ENCODE results near the gene RSAD2. TPM values are rescaled to one million over a fixed set of nuclear protein-coding genes. Genes with fewer than 3 reads are reported as not detected.

The RSAD2 gene
- total and polyA plus RNA-seq, 2 experiments from 2014 or later = 1.1 to 1.3 TPM

- Histone ChIP-seq H3K9me2 (replicated peaks; ENCODE audit: insufficient read depth) (no peaks in the 10 kb centered on the region), H3K79me2 (no peaks in the 10 kb centered on the region), H3K27ac (no peak overlapping the region), H3K4me3 (no peak overlapping the region), H3K27me3 (peaks cover 3% of the 10 kb centered on the region), H3K4me1 (ENCODE audit: insufficient read depth) (no peaks in the 10 kb centered on the region), H2AFZ (no peak overlapping the region), H3K9me3 (ENCODE audit: low read depth) (no peaks in the 10 kb centered on the region), H4K20me1 (ENCODE audit: insufficient read depth, poor library complexity, severe bottlenecking) (no peaks in the 10 kb centered on the region), H3K36me3 (replicated peaks; ENCODE audit: insufficient read depth, low read depth) (no peaks in the 10 kb centered on the region), H3K4me2 (no peak overlapping the region)
- TF ChIP-seq CTCF (IDR thresholded peaks at IDR 0.05; ENCODE audit: poor library complexity) (no peak), EZH2 (IDR thresholded peaks at IDR 0.05; ENCODE audit: borderline replicate concordance) (no peak), EZH2phosphoT487 (IDR thresholded peaks at IDR 0.05; ENCODE audit: low read depth, severe bottlenecking, unreplicated experiment) (no peak)
- 92% methylated on average over 1 of the region's 1 CpG for WGBS (ENCODE audit: low lambda C conversion rate, missing lambda C conversion rate)
- no peak for DNase-seq (ENCODE audit: low spot score)
These were observed 28.1 kb downstream of the RSAD2 start for GRCh38 chr2:6905668-6906067.

GRCh38 chr2:6906165-6906741 is 28.7 kb downstream of the RSAD2 start:
- H3K36me3 ChIP-seq (replicated peaks; ENCODE audit: insufficient read depth, low read depth) = no peaks in the 10 kb centered on the region
- WGBS (ENCODE audit: low lambda C conversion rate, missing lambda C conversion rate) = 72% methylated on average over 1 of the region's 1 CpG
- no peak for TF ChIP-seq CTCF (IDR thresholded peaks at IDR 0.05; ENCODE audit: poor library complexity)
- no peak for TF ChIP-seq EZH2 (IDR thresholded peaks at IDR 0.05; ENCODE audit: borderline replicate concordance)
- TF ChIP-seq EZH2phosphoT487 (IDR thresholded peaks at IDR 0.05; ENCODE audit: low read depth, severe bottlenecking, unreplicated experiment) = no peak

GRCh38 chr2:6908291-6908690 is 30.7 kb downstream of the RSAD2 start:
- no peak for DNase-seq (ENCODE audit: low spot score)
- H3K79me2 ChIP-seq = no peaks in the 10 kb centered on the region
- H3K27me3 ChIP-seq = peaks cover 6% of the 10 kb centered on the region
- no peak for TF ChIP-seq EZH2 (IDR thresholded peaks at IDR 0.05; ENCODE audit: borderline replicate concordance)
- no peak for TF ChIP-seq EZH2phosphoT487 (IDR thresholded peaks at IDR 0.05; ENCODE audit: low read depth, severe bottlenecking, unreplicated experiment)
- no peak for TF ChIP-seq CTCF (IDR thresholded peaks at IDR 0.05; ENCODE audit: poor library complexity)
- no peaks in the 10 kb centered on the region for H3K9me3 ChIP-seq (ENCODE audit: low read depth)
- no peaks in the 10 kb centered on the region for H3K4me1 ChIP-seq (ENCODE audit: insufficient read depth)
- H3K36me3 ChIP-seq (replicated peaks; ENCODE audit: insufficient read depth, low read depth) = no peaks in the 10 kb centered on the region
- no peak overlapping the region for H3K4me3 ChIP-seq
- no peaks in the 10 kb centered on the region for H3K9me2 ChIP-seq (replicated peaks; ENCODE audit: insufficient read depth)
- no peak overlapping the region for H2AFZ ChIP-seq
- no peak overlapping the region for H3K27ac ChIP-seq
- H3K4me2 ChIP-seq = no peak overlapping the region
- no peaks in the 10 kb centered on the region for H4K20me1 ChIP-seq (ENCODE audit: insufficient read depth, poor library complexity, severe bottlenecking)
- 86% methylated on average over 2 of the region's 2 CpGs for WGBS (ENCODE audit: low lambda C conversion rate, missing lambda C conversion rate)

More at GRCh38 chr2:6906165-6906741, 28.7 kb downstream of the RSAD2 start:
- H3K79me2 ChIP-seq = no peaks in the 10 kb centered on the region
- H2AFZ ChIP-seq = no peak overlapping the region
- H3K4me1 ChIP-seq (ENCODE audit: insufficient read depth) = no peaks in the 10 kb centered on the region
- peaks cover 6% of the 10 kb centered on the region for H3K27me3 ChIP-seq
- H3K4me2 ChIP-seq = no peak overlapping the region
- no peaks in the 10 kb centered on the region for H3K9me3 ChIP-seq (ENCODE audit: low read depth)
- no peak overlapping the region for H3K27ac ChIP-seq
- no peaks in the 10 kb centered on the region for H3K9me2 ChIP-seq (replicated peaks; ENCODE audit: insufficient read depth)
- H4K20me1 ChIP-seq (ENCODE audit: insufficient read depth, poor library complexity, severe bottlenecking) = no peaks in the 10 kb centered on the region
- DNase-seq (ENCODE audit: low spot score) = no peak
- no peak overlapping the region for H3K4me3 ChIP-seq

All from hepatocyte (in vitro differentiated cells).